ENCODE measurements around the gene POU6F2.

DNA sequence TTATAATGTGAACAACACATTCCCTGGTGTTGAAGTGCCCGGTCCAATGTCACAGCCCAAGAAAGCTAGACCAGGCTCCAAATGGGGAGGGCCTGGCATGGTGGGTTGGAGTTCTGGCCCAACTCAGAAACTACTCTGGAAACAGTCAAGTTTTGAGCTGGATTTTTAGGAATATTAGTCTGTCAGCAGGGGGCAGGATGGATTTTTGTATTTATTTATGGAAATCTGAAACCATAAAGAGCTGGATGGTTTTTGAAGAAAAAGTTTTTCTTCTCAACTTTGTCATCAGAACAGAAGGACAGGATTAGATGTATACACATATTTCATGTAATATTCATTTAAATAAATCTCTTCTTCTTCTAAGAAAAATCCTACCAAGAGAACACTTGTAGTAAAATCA, 97.5 kb downstream of the POU6F2 start:
- TF ChIP-seq, protein P1, sequence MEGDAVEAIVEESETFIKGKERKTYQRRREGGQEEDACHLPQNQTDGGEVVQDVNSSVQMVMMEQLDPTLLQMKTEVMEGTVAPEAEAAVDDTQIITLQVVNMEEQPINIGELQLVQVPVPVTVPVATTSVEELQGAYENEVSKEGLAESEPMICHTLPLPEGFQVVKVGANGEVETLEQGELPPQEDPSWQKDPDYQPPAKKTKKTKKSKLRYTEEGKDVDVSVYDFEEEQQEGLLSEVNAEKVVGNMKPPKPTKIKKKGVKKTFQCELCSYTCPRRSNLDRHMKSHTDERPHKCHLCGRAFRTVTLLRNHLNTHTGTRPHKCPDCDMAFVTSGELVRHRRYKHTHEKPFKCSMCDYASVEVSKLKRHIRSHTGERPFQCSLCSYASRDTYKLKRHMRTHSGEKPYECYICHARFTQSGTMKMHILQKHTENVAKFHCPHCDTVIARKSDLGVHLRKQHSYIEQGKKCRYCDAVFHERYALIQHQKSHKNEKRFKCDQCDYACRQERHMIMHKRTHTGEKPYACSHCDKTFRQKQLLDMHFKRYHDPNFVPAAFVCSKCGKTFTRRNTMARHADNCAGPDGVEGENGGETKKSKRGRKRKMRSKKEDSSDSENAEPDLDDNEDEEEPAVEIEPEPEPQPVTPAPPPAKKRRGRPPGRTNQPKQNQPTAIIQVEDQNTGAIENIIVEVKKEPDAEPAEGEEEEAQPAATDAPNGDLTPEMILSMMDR (IDR thresholded peaks at IDR 0.05): peak; percentile 26; the same call in 1 of the 2 replicates
- TF ChIP-seq ZFX (IDR thresholded peaks at IDR 0.05; ENCODE audit: borderline replicate concordance): no peak

All from 22Rv1 (cell line).